RWPE1 (cell line): ENCODE results near the gene LRCH3.

Experiments used
- CTCF ChIA-PET: fragments of 350-600 bp; sonication (Branson Sonifier 250); formaldehyde crosslinking; extraction: SDS; loops from one replicate; lab custom pipeline; 2021; lab: Yijun Ruan, JAX
- POLR2A ChIA-PET: fragments of 400-600 bp; formaldehyde crosslinking; extraction: SDS; loops from one replicate; lab custom pipeline; 2020; ENCODE audit warnings: antibody characterized with exemption; ENCODE audit not compliant: low non-redundant PET; lab: Yijun Ruan, JAX
- DNase-seq: peaks from one replicate; pipeline ENCODE4 v3.0.0; 2012; ENCODE audit warnings: low spot score
- H3K27ac ChIP-seq: fragments of 450-650 bp; 2 replicates; pipeline ENCODE4 v1.5.1; 2017
- TF ChIP-seq, protein P1 (sequence below): fragments of 450-650 bp; conservative IDR thresholded peaks from 2 replicates; pipeline ENCODE4 v1.5.1; 2017; ENCODE audit warnings: low read depth, mild to moderate bottlenecking

Gene LRCH3

DNA sequence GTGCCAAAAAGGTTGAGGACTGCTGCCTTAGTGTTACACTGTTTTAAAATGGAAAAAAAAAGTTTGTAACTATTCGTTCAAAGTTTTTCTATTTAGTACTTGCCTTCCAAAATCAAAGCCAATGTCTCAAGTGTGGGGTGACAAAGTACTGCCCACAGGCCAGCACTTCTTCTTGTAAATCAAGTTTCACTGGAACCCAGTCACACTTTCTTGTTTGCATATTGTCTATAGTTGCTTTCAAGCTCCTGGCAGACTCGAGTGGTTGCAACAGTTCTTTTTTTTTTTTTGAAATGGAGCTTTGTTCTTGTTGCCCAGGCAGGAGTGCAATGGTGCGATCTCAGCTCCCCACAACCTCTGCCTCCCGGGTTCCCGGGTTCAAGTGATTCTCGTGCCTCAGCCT, 83.6 kb downstream of the LRCH3 start:
- POLR2A ChIA-PET = no interaction called here
- DNase-seq = no peak
- H3K27ac ChIP-seq = no peak overlapping the region
- CTCF ChIA-PET = no interaction called here
- TF ChIP-seq, protein P1, sequence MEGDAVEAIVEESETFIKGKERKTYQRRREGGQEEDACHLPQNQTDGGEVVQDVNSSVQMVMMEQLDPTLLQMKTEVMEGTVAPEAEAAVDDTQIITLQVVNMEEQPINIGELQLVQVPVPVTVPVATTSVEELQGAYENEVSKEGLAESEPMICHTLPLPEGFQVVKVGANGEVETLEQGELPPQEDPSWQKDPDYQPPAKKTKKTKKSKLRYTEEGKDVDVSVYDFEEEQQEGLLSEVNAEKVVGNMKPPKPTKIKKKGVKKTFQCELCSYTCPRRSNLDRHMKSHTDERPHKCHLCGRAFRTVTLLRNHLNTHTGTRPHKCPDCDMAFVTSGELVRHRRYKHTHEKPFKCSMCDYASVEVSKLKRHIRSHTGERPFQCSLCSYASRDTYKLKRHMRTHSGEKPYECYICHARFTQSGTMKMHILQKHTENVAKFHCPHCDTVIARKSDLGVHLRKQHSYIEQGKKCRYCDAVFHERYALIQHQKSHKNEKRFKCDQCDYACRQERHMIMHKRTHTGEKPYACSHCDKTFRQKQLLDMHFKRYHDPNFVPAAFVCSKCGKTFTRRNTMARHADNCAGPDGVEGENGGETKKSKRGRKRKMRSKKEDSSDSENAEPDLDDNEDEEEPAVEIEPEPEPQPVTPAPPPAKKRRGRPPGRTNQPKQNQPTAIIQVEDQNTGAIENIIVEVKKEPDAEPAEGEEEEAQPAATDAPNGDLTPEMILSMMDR = no peak

DNA sequence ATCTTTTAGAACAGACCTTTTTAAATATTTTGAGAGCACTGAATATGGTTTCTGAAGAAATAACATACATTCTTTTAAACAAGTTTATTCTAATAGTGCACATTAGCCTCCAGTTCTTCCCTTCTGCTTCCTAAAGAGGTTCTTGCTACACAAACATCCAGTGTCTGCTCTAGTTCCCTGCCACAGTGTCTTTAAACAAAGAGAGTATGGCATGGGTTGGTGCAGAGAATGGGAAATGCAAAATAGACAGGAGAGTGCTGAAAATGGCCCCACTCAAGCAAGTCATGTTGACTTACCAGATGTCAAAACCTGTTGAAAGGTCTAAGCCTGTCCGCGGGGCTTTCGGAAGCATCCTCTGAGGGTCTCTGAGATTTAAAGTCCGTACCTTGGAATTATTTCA, 86.8 kb downstream of the LRCH3 start:
- no peak for DNase-seq
- POLR2A ChIA-PET = no interaction called here
- TF ChIP-seq, protein P1 = no peak
- no peak overlapping the region for H3K27ac ChIP-seq
- CTCF ChIA-PET = no interaction called here

DNA sequence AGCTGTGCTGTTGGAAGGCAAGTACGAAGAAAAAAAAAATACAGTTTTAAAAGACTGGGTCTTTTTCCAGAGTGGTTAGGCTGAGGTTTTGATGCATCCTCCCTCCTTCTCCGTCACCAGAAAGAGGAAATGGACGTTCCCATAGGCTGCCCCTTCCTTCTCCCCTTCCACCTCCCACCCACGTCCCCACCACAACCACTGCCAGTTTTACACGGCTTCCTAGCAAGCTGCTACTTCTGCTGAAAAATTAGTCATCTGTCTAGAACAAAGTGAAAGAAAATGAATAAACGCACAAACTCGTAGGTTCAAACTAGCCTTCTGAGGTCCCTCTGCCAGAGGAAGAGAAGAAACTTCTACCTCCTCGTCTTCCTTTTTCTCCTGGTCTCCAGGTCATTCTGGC, 87.4 kb downstream of the LRCH3 start:
- no peak for DNase-seq
- no peak overlapping the region for H3K27ac ChIP-seq
- POLR2A ChIA-PET = no interaction called here
- TF ChIP-seq, protein P1 = no peak
- CTCF ChIA-PET = no interaction called here

DNA sequence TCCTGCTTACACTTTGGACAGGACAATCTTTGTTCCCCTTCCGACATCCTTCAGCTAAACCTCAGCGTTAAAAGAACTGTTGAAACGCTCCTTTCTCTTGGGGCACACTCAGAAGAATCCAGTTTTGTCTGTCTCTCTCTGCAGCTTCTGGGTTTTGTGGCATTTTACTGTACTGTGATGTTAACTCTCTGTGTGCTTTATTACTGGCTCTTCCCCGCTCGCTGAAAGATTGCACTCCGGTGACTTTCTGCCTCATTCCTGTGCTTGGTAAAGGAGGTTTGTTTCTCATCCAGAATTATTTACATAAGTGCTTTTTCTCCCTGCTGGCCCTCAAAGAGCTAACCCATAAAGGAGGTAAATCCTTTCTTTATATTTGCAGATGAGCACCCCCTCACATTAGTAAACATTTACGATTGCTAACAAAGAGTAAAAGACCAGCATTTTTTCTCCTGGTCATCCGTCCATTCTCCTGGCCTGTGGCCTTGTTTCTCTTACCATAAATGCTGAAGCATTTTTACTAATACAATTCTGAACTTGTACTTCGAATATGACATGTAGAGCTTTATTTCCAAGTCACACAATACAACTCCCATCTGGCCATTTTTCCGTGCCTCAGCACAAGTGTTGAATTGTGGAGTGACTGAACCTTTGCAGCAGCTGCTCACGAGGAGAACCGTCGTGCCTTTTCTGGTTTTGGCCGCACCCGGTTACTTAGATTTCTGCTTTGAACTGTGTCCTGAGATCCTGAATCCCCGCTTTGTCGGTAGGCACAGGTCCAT, 89.6 kb downstream of the LRCH3 start:
- TF ChIP-seq, protein P1 = no peak
- ChIA-PET POLR2A (no interaction called here), CTCF (interaction anchor here (0.6 kb wide), 1 partner anchor 13 kb away, joined by 3 read pairs; no protein-coding TSS in a partner anchor)
- no peak overlapping the region for H3K27ac ChIP-seq
- DNase-seq = no peak

DNA sequence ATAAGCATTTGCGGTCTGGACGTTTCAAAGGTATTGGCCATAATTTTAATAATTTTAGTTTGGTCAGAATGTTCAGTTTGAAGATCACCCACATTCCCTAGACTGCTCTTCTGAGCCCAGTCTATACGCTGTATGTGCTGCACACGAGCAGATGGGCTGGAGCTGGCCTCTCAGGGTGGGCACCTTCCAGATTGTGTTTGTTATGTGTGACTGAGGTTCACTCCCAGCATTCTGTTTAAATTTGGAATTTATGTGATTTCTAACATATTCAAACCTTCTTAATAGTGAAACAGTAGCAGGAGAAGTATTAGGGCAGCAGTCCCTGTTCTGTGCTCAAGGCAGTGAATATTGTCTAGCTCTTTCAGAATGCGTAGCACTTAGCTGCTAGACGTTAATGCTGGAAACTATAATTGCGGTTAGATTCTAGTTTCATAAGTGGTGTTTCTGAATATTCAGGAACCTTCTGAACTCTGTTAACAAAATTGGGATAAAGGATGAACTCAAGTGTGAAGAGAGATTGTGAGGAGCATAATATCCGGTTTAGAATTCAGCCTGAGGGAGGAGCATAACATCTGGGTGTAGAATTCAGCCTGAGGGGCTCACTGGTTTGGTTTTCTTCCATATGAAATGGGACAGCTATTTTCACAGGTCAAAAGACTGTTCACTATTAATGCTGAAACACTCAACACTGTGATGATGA, 90.4 kb downstream of the LRCH3 start:
- POLR2A ChIA-PET = no interaction called here
- CTCF ChIA-PET = interaction anchor here (0.6 kb wide), 1 partner anchor 12 kb away, joined by 3 read pairs; no protein-coding TSS in a partner anchor
- TF ChIP-seq, protein P1 = no peak
- DNase-seq = no peak
- H3K27ac ChIP-seq = no peak overlapping the region

DNA sequence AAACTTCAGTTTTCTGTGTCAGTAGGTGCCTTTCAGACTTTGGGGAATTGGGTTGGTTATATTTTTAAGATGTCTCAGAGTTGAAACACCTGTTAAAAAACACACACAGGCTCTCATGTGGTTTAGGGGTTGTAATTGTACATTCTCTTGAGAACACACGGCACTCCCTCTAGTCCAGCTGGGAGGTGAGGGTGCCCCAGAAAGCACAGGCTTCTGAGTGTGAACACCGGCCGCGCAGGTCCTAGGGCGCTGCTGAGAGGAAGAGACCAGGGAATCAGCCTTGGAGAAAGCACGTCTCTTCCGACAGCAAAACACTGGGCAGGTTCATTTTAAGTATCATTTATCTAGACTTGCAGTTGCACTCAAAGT, 90.9 kb downstream of the LRCH3 start:
- POLR2A ChIA-PET = no interaction called here
- no peak overlapping the region for H3K27ac ChIP-seq
- CTCF ChIA-PET = no interaction called here
- no peak for DNase-seq
- TF ChIP-seq, protein P1 = no peak
